Midbrain (tissue), 1 donor: ENCODE measurements around the gene DYSF.
"Not testable (repeated sequence)": the region's sequence is repeated elsewhere in the genome, so short reads cannot be mapped to it uniquely, and the experiment has no call there.

Experiments used
- DNase-seq: peaks from one replicate; lab custom pipeline; 2025; lab: John Stamatoyannopoulos, UW

Gene DYSF

DNA sequence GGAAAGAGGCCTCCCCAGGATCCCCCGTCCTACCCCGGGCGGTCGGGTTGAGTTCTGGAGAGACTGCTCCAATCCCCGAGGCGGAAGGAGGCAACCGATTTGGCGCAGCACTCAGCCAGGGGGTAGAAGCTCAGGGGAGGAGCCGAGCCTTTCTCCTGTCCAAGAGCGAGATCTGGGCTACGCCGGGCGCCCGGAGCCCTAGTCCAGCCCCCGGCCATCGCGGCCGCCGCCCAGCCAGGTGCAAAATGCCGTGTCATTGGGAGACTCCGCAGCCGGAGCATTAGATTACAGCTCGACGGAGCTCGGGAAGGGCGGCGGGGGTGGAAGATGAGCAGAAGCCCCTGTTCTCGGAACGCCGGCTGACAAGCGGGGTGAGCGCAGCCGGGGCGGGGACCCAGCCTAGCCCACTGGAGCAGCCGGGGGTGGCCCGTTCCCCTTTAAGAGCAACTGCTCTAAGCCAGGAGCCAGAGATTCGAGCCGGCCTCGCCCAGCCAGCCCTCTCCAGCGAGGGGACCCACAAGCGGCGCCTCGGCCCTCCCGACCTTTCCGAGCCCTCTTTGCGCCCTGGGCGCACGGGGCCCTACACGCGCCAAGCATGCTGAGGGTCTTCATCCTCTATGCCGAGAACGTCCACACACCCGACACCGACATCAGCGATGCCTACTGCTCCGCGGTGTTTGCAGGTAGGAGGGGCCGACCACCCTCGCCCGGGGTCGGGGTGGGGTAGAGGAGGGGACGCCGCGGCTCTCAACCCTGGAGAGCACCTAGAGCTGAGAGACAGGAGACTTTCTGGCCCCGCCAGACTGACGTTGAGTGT, at the start of gene DYSF:
Gene DYSF (plus strand): TSS at position 158 of the 817 bp plus-strand sequence.
- DNase-seq = no peak

- DNase-seq = no peak
Measured at GRCh38 chr2:71409611-71410010, 43.8 kb upstream of the DYSF start.

GRCh38 chr2:71410696-71411095, 42.7 kb upstream of the DYSF start:
- no peak for DNase-seq

DNA sequence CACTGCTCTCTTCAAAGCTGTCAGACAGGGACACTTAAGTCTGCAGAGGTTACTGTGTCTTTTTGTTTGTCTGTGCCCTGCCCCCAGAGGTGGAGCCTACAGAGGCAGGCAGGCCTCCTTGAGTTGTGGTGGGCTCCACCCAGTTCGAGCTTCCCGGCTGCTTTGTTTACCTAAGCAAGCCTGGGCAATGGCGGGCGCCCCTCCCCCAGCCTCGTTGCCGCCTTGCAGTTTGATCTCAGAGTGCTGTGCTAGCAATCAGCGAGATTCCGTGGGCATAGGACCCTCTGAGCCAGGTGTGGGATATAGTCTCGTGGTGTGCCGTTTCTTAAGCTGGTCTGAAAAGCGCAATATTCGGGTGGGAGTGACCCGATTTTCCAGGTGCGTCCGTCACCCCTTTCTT, 36.5 kb upstream of the DYSF start:
- DNase-seq = not testable (repeated sequence)

DNA sequence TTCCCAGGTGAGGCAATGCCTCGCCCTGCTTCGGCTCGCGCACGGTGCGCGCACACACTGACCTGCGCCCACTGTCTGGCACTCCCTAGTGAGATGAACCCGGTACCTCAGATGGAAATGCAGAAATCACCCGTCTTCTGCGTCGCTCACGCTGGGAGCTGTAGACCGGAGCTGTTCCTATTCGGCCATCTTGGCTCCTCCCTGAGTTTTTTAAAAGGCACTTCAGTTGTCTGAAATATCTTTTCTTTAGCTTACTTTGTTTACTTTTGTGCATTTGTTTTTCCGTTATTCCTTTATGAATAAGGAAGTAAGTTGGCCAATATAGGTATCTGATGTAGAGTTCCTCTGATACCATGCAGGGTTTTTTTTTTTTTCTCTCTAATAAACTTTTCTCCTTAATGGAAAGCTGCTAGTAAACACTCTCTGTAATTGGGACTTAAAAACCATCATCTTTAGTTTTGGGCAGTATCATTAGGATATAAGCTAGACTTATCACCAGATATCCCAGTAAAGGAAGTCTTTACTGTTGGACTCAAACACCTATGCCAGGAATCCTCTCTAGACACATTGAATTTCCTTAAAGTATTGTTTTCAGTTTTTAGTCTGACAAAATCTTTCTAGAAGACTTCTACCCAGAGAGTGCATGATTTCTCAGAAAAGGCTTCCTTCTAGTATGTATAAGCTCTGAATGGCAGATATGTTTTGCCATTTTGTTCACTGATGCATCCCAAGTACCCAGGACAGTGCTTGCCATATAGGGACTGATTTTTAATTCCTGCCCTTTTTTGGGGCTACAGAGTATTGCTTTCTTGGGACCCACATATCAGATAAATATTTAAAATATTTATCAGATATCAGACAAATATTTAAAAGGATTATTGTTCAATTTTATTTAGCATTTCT, 35.8 kb upstream of the DYSF start:
- no peak for DNase-seq

GRCh38 chr2:71419145-71419544, 34.2 kb upstream of the DYSF start:
- DNase-seq = no peak

GRCh38 chr2:71419976-71420375, 33.4 kb upstream of the DYSF start:
- DNase-seq = no peak

DNA sequence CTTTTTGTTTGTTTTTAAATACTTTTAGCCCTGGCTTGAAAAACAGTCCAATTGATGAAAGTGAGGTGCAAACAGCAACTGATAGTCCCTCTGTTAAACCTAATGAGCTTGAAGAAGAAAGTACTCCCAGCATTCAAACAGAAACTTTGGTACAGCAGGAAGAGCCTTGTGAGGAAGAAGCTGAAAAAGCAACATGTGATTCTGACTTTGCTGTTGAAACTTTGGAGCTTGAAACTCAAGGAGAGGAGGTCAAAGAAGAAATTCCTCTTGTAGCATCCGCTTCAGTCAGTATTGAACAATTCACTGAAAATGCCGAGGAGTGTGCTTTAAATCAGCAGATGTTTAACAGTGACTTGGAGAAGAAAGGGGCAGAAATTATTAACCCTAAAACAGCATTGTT, 30.6 kb upstream of the DYSF start:
- DNase-seq = no peak

GRCh38 chr2:71423817-71424420, 29.4 kb upstream of the DYSF start:
- DNase-seq = no peak

DNA sequence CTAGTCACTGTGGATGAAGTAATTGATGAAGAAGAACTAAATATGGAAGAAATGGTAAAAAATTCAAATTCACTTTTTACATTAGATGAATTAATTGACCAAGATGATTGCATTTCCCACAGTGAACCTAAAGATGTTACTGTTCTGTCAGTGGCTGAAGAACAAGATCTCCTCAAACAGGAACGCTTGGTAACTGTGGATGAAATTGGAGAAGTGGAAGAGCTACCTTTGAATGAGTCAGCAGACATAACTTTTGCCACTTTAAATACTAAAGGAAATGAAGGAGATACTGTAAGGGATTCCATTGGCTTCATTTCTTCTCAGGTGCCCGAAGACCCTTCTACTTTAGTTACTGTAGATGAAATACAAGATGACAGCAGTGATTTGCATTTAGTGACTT, 26.6 kb upstream of the DYSF start:
- no peak for DNase-seq

DNA sequence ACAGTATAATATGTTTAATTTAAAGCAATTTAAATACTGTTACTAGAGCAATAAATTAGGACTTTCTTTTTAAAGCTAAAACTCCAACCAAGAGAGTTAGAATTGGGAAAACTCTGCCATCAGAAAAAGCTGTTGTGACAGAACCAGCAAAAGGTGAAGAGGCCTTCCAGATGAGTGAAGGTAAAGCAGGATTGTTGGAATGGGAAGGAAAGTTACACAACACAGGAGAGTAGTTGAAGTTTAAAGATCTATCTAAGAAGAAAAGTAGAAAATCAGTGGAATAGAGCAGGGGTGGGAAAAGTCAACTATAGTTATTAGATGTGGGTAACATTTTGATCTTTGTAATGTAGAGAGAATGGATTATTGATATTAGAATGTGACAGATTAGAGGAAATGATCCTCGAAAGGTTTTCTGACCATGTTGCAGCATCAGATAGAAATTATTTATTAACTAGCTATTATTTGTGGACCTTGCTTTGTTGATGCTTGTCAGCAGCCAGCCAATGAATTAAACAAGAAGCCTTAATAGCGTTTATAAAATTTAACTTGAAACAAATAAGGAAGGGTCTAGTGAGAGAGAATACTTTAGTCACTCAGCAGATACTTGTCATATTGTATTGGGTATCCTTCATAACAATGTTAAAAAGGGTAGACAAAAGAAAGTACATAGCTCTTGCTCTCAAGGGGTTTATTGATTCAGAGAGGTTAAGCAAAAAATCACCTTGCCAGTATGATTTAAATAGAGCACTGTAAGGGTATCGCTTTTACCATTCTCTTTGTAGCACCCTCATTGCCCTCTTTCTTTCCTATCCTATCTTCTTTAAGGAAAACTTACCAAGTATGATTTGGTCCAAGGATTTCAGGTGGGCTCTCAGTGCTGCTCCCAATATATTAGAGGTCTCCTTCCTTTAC, 24.6 kb upstream of the DYSF start:
- DNase-seq = no peak

DNA sequence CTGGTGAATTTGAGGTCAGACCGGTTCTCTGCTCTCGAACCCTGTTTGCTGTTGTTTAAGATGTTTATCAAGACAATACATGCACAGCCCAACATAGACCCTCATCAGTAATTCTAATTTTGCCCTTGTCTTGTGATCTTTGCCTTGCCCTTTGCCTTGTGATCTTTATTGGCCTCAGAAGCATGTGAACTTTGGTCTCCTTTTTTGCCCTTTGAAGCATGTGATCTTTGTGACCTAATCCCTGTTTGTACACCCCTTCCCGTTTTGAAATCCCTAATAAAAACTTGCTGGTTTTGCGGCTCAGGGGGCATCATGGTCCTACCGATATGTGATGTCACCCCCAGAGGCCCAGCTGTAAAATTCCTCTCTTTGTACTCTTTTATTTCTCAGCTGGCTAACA, 8.2 kb upstream of the DYSF start:
- not testable (repeated sequence) for DNase-seq

- no peak for DNase-seq
Measured at GRCh38 chr2:71446505-71446904, 6.9 kb upstream of the DYSF start.

- DNase-seq = no peak
Measured at GRCh38 chr2:71449343-71449742, 4.0 kb upstream of the DYSF start.

GRCh38 chr2:71451705-71452104, 1.7 kb upstream of the DYSF start:
- no peak for DNase-seq

- DNase-seq = no peak
Measured at GRCh38 chr2:71452565-71452964, 796 bp upstream of the DYSF start.

GRCh38 chr2:71454221-71455010, 1.1 kb downstream of the DYSF start:
- no peak for DNase-seq

DNA sequence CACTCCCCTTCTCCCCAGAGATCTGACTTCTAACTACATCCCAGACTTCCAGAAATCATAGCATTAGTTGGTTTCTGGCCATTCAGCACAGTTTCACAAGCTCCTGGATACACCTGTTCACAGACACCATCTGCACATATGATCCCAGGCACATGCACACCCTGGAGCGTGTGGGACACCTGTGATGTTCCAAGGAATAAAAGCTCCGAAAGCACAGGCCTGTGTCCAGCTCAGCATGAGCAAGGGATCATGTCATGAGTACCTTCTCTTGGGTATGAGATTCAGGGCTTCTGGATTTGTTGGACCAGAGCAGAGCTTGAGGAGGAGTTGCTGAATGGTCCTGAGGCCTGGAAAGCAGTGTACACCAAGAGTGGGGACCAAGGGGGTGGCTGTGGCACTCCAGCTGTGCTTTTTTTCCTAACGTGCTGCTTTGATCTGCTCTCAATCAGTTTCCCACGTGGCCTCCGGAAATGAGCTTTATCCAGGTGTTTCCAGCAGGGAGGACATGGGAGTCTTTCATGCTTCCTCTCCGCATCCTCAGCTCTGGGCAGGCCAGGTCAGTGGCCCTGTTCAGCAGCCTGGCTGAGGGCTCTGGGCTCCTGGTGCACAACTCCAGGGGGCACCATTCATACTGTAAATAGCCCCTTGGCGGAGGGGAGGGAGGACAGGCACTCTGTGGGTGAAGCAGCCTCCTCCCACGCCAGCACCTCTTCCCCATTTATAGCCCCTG, 1.8 kb downstream of the DYSF start:
- no peak for DNase-seq

- DNase-seq = no peak
Measured at GRCh38 chr2:71455741-71456569, 2.6 kb downstream of the DYSF start.
